ENCODE results near the gene MUSTN1.

MUSTN1 gene

GRCh38 chr3:52831500-52832301 lies 3.1 kb downstream of the MUSTN1 start:
- DNase-seq = no peak

- no peak for DNase-seq
Observed at GRCh38 chr3:52830535-52831258, 4.1 kb downstream of the MUSTN1 start, which contains the start of gene ITIH4. TSS of gene ITIH4 (minus strand) at chr3:52830672. CDS start at chr3:52830642, 30 bp downstream.

GRCh38 chr3:52829906-52830463 lies 4.8 kb downstream of the MUSTN1 start:
- DNase-seq = no peak

- DNase-seq = no peak
Observed at GRCh38 chr3:52829482-52829881, 5.3 kb downstream of the MUSTN1 start.

- DNase-seq = no peak
Observed at GRCh38 chr3:52827866-52828376, 6.9 kb downstream of the MUSTN1 start.

GRCh38 chr3:52827441-52827840 lies 7.4 kb downstream of the MUSTN1 start:
- no peak for DNase-seq

GRCh38 chr3:52824037-52824436 lies 10.8 kb downstream of the MUSTN1 start:
- no peak for DNase-seq

GRCh38 chr3:52822363-52822762 lies 12.5 kb downstream of the MUSTN1 start:
- DNase-seq = no peak

- DNase-seq = peak; percentile 8
Observed at GRCh38 chr3:52820736-52821135, 14.1 kb downstream of the MUSTN1 start.

GRCh38 chr3:52819936-52820335 lies 14.9 kb downstream of the MUSTN1 start:
- no peak for DNase-seq

- no peak for DNase-seq
Observed at GRCh38 chr3:52817860-52818259, 17.0 kb downstream of the MUSTN1 start.

GRCh38 chr3:52817221-52817620 lies 17.6 kb downstream of the MUSTN1 start:
- DNase-seq = no peak

GRCh38 chr3:52816654-52817053 lies 18.2 kb downstream of the MUSTN1 start:
- no peak for DNase-seq

- DNase-seq = no peak
Observed at GRCh38 chr3:52816199-52816598, 18.6 kb downstream of the MUSTN1 start.

- no peak for DNase-seq
Observed at GRCh38 chr3:52813810-52814209, 21.0 kb downstream of the MUSTN1 start.

GRCh38 chr3:52811452-52812011 lies 23.3 kb downstream of the MUSTN1 start:
- DNase-seq = no peak

- DNase-seq = no peak
Observed at GRCh38 chr3:52810923-52811322, 23.9 kb downstream of the MUSTN1 start.

- DNase-seq = peak; percentile 10
Observed at GRCh38 chr3:52809662-52810377, 25.0 kb downstream of the MUSTN1 start.

- no peak for DNase-seq
Observed at GRCh38 chr3:52809149-52809548, 25.7 kb downstream of the MUSTN1 start.

- no peak for DNase-seq
Observed at GRCh38 chr3:52805270-52806039, 29.4 kb downstream of the MUSTN1 start.

GRCh38 chr3:52801839-52802238 lies 33.0 kb downstream of the MUSTN1 start:
- DNase-seq = no peak

- no peak for DNase-seq
Observed at GRCh38 chr3:52800079-52800478, 34.7 kb downstream of the MUSTN1 start.
